Activated CD4-positive, alpha-beta T cell treated with anti-CD3 and anti-CD28 coated beads, Interleukin-2, Interleukin-4, amounts not matched to agents 100 ng/mL and 50 ng/mL, durations not matched to agents 16 hours and 8 hours (primary cell): ENCODE results near the gene AIFM1.
"Not testable (repeated sequence)": the region's sequence is repeated elsewhere in the genome, so short reads cannot be mapped to it uniquely, and the experiment has no call there.

Source experiments
- DNase-seq: peaks from one replicate; pipeline ENCODE4 v3.0.0-alpha.2; 2020; ENCODE audit warnings: low spot score

AIFM1 gene

GRCh38 chrX:130118441-130119311, 47.0 kb downstream of the AIFM1 start:
- DNase-seq, result peak; percentile 32

- no peak for DNase-seq
These were observed 48.5 kb downstream of the AIFM1 start for GRCh38 chrX:130117166-130117565.

- DNase-seq, result not testable (repeated sequence)
These were observed 50.3 kb downstream of the AIFM1 start for GRCh38 chrX:130115119-130115885.

- no peak for DNase-seq
These were observed 51.5 kb downstream of the AIFM1 start for GRCh38 chrX:130114141-130114588.

- no peak for DNase-seq
These were observed 54.2 kb downstream of the AIFM1 start for GRCh38 chrX:130111220-130112154.

GRCh38 chrX:130110379-130111219, 55.0 kb downstream of the AIFM1 start, which contains the start of gene ELF4:
Gene ELF4 (minus strand): TSS chrX:130110497. CDS start chrX:130081330, 29,167 bp downstream.
- peak; percentile 40 for DNase-seq

- no peak for DNase-seq
These were observed 55.9 kb downstream of the AIFM1 start for GRCh38 chrX:130109429-130110378.

- DNase-seq, result peak; percentile 52
These were observed 56.8 kb downstream of the AIFM1 start for GRCh38 chrX:130108647-130109428.

- DNase-seq, result no peak
These were observed 59.6 kb downstream of the AIFM1 start for GRCh38 chrX:130106071-130106470.

GRCh38 chrX:130105244-130105643, 60.4 kb downstream of the AIFM1 start:
- DNase-seq, result no peak

- DNase-seq, result no peak
These were observed 62.0 kb downstream of the AIFM1 start for GRCh38 chrX:130103605-130104004.

GRCh38 chrX:130100180-130100579, 65.5 kb downstream of the AIFM1 start:
- DNase-seq, result no peak

- no peak for DNase-seq
These were observed 67.5 kb downstream of the AIFM1 start for GRCh38 chrX:130098210-130098552.

- DNase-seq, result no peak
These were observed 68.0 kb downstream of the AIFM1 start for GRCh38 chrX:130097507-130098209.

- no peak for DNase-seq
These were observed 70.2 kb downstream of the AIFM1 start for GRCh38 chrX:130095249-130096030.

- no peak for DNase-seq
These were observed 70.9 kb downstream of the AIFM1 start for GRCh38 chrX:130094696-130095095.

GRCh38 chrX:130093271-130093670, 72.4 kb downstream of the AIFM1 start:
- no peak for DNase-seq
